Measurements from ENCODE around the gene CEL. TPM values are rescaled to one million over a fixed set of nuclear protein-coding genes. Genes with fewer than 3 reads are reported as not detected.

CEL gene
- total and polyA plus RNA-seq, 2 donors (not counting 1 experiment from before 2014, with no cell fraction given) = 0.12 to 0.33 TPM

DNA sequence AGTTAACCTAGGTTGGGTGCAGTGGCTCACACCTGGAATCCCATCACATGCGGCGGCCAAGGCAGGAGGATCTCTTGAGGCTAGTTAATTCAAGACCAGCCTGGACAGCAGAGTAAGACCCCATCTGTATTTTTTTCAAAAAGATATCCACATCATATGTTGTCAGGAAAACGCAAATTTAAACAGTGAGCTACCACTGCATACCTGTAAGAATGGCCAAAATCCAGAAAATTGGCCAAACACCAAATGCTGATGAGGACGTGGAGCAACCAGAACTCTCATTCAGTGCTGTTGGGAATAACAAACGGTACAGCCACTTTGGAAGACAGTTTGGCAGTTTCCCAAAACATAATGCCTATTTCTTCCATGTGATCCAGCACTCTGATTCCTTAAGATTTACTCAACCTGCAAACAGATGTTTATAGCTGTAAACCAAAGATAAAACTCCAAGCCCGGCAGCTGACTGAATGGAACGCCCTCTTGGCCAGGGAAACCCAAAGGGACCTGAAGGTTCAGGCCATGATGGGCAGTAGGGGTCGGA, 12.4 kb downstream of the CEL start:
- no peak for TF ChIP-seq EZH2 (IDR thresholded peaks at IDR 0.05; ENCODE audit: low read length, missing control alignments)
- TF ChIP-seq CTCF (conservative IDR thresholded peaks at IDR 0.05 in 1 of 2, IDR thresholded peaks at IDR 0.05 in 1 of 2; ENCODE audit: low read depth in 1 of 2, low read length in 2 of 2) = no peak
- Histone ChIP-seq H3K4me1 (ENCODE audit: control insufficient read depth, extremely low read depth, insufficient read depth, low read length) (no peaks in the 10 kb centered on the region), H3K27ac (ENCODE audit: insufficient read depth, low read length) (no peak overlapping the region), H3K79me2 (ENCODE audit: control insufficient read depth, insufficient read depth, low read length) (no peaks in the 10 kb centered on the region), H3K4me2 (ENCODE audit: extremely low read depth, insufficient read depth, low read length) (no peak overlapping the region), H2AFZ (ENCODE audit: low read length) (no peak overlapping the region), H4K20me1 (ENCODE audit: control insufficient read depth, extremely low read depth, insufficient read depth, low read length) (no peaks in the 10 kb centered on the region), H3K36me3 (ENCODE audit: control insufficient read depth, insufficient read depth, low read length) (no peaks in the 10 kb centered on the region), H3K27me3 (ENCODE audit: control insufficient read depth, insufficient read depth, low read length) (peaks cover 11% of the 10 kb centered on the region), H3K9me3 (ENCODE audit: control insufficient read depth, insufficient read depth, low read depth, low read length) (no peaks in the 10 kb centered on the region), H3K9ac (ENCODE audit: insufficient read depth, low read length) (no peak overlapping the region), H3K4me3 (replicated peaks in 1 of 4; ENCODE audit: control extremely low read depth in 1 of 4, insufficient read depth in 1 of 4, low read depth in 3 of 4, low read length in 4 of 4) (no peak overlapping the region)
- peak; percentile 45 to 65 for DNase-seq (ENCODE audit: low read depth in 2 of 2)

DNA sequence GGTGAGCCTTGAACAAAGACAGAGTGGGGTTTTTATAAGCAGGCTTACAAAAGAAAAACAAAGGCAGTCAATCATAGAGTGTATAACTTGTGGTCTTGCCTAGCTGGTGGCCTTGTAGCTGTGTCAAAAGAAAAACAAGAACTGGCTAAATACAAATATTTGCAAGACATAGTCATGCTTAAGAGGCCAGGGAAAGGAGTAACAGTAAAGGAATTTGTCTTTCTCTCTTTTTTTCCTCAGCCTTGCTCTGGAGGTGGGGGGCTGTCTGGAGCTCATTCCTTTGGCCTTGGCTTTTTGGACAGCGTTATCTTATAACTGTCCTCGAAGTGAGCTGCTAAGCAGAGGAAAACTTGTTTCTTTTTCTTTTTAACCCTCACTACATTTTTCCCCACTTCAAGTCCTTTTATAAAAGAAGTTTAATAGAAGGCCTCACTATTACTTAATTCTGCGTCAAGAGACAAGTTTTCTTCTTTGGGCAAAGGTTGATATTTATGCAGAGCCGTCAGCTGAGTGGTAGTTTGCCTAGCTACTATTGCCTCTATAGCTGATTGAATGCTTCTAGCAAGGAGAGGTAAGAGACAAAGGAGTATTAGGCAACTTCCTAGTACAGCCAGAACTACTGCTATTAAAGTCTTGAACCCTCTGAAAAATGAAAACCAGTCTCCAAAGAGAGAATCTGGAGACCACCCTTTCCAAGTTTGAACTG, 14.3 kb downstream of the CEL start:
- no peaks in the 10 kb centered on the region for H4K20me1 ChIP-seq (ENCODE audit: control insufficient read depth, extremely low read depth, insufficient read depth, low read length)
- H3K9me3 ChIP-seq (ENCODE audit: control insufficient read depth, insufficient read depth, low read depth, low read length) = no peaks in the 10 kb centered on the region
- no peak overlapping the region for H3K27ac ChIP-seq (ENCODE audit: insufficient read depth, low read length)
- H2AFZ ChIP-seq (ENCODE audit: low read length) = no peak overlapping the region
- peak; percentile 70 to 95 for DNase-seq (ENCODE audit: low read depth in 2 of 2)
- no peaks in the 10 kb centered on the region for H3K4me1 ChIP-seq (ENCODE audit: control insufficient read depth, extremely low read depth, insufficient read depth, low read length)
- H3K4me3 ChIP-seq (replicated peaks in 1 of 4; ENCODE audit: control extremely low read depth in 1 of 4, insufficient read depth in 1 of 4, low read depth in 3 of 4, low read length in 4 of 4) = no peak overlapping the region
- H3K27me3 ChIP-seq (ENCODE audit: control insufficient read depth, insufficient read depth, low read length) = peaks cover 20% of the 10 kb centered on the region
- no peaks in the 10 kb centered on the region for H3K79me2 ChIP-seq (ENCODE audit: control insufficient read depth, insufficient read depth, low read length)
- TF ChIP-seq CTCF (conservative IDR thresholded peaks at IDR 0.05 in 1 of 2, IDR thresholded peaks at IDR 0.05 in 1 of 2; ENCODE audit: low read depth in 1 of 2, low read length in 2 of 2) (no peak), EZH2 (IDR thresholded peaks at IDR 0.05; ENCODE audit: low read length, missing control alignments) (no peak)
- no peaks in the 10 kb centered on the region for H3K36me3 ChIP-seq (ENCODE audit: control insufficient read depth, insufficient read depth, low read length)
- no peak overlapping the region for H3K4me2 ChIP-seq (ENCODE audit: extremely low read depth, insufficient read depth, low read length)
- H3K9ac ChIP-seq (ENCODE audit: insufficient read depth, low read length) = no peak overlapping the region

DNA sequence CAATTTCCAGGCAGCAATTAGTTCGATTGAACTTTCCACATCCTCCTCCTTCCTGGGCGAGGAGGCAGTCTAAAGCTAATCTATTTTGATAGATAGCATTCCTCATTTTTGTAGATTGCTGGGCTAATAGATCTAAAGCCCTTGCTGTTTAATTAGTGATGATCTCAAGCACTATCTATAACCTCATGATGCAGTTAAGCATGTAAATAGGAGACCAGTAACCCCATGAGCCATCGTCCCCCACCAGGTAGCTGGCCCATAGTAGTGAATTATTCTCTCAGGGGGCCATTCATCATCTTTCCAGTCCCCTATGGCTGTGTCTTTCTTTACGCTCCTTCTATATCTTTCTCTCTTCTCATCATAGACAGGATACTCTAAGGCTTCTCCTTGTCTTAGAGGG, 14.9 kb downstream of the CEL start:
- Histone ChIP-seq H3K4me2 (ENCODE audit: extremely low read depth, insufficient read depth, low read length) (no peak overlapping the region), H2AFZ (ENCODE audit: low read length) (no peak overlapping the region)
- DNase-seq (ENCODE audit: low read depth in 2 of 2) = no peak

More for the DNA sequence above, 14.9 kb downstream of the CEL start:
- no peak overlapping the region for H3K27ac ChIP-seq (ENCODE audit: insufficient read depth, low read length)
- no peak for TF ChIP-seq EZH2 (IDR thresholded peaks at IDR 0.05; ENCODE audit: low read length, missing control alignments)
- TF ChIP-seq CTCF (conservative IDR thresholded peaks at IDR 0.05 in 1 of 2, IDR thresholded peaks at IDR 0.05 in 1 of 2; ENCODE audit: low read depth in 1 of 2, low read length in 2 of 2) = no peak
- no peak overlapping the region for H3K9ac ChIP-seq (ENCODE audit: insufficient read depth, low read length)
- H3K36me3 ChIP-seq (ENCODE audit: control insufficient read depth, insufficient read depth, low read length) = no peaks in the 10 kb centered on the region
- H3K4me3 ChIP-seq (replicated peaks in 1 of 4; ENCODE audit: control extremely low read depth in 1 of 4, insufficient read depth in 1 of 4, low read depth in 3 of 4, low read length in 4 of 4) = no peak overlapping the region
- H4K20me1 ChIP-seq (ENCODE audit: control insufficient read depth, extremely low read depth, insufficient read depth, low read length) = no peaks in the 10 kb centered on the region
- no peaks in the 10 kb centered on the region for H3K79me2 ChIP-seq (ENCODE audit: control insufficient read depth, insufficient read depth, low read length)
- peaks cover 20% of the 10 kb centered on the region for H3K27me3 ChIP-seq (ENCODE audit: control insufficient read depth, insufficient read depth, low read length)
- H3K4me1 ChIP-seq (ENCODE audit: control insufficient read depth, extremely low read depth, insufficient read depth, low read length) = no peaks in the 10 kb centered on the region
- no peaks in the 10 kb centered on the region for H3K9me3 ChIP-seq (ENCODE audit: control insufficient read depth, insufficient read depth, low read depth, low read length)

Measured in fibroblast of lung (primary cell).